RWPE2 (cell line): ENCODE measurements around the gene GPS1.

Source experiments
- ATAC-seq: fragments of 200-7000 bp; cut with Tn5 transposase; 3 replicates; pipeline ENCODE4 v1.9.1; 2021; ENCODE audit warnings: low read depth
- DNase-seq: peaks from one replicate; pipeline ENCODE4 v3.0.0-alpha.2; 2020; ENCODE audit warnings: low spot score
- H3K27ac ChIP-seq: fragments of 450-650 bp; 2 replicates; pipeline ENCODE4 v1.5.1; 2017; ENCODE audit warnings: mild to moderate bottlenecking; ENCODE audit not compliant: poor library complexity, severe bottlenecking
- H3K27me3 ChIP-seq: fragments of 250-450 bp; sonication (Bioruptor Pico); 2 replicates; pipeline ENCODE4 v1.5.1; 2021; ENCODE audit warnings: mild to moderate bottlenecking, moderate library complexity; ENCODE audit not compliant: insufficient read depth, poor library complexity, severe bottlenecking
- H3K36me3 ChIP-seq: fragments of 250-450 bp; sonication (Bioruptor Pico); 2 replicates; pipeline ENCODE4 v1.5.1; 2020; ENCODE audit warnings: low read depth, mild to moderate bottlenecking, moderate library complexity
- H3K4me1 ChIP-seq: fragments of 250-450 bp; sonication (Bioruptor Pico); 2 replicates; pipeline ENCODE4 v1.5.1; 2021; ENCODE audit warnings: mild to moderate bottlenecking, moderate library complexity; ENCODE audit not compliant: insufficient read depth, poor library complexity, severe bottlenecking
- H3K4me3 ChIP-seq: fragments of 250-450 bp; sonication (Bioruptor Pico); 2 replicates; pipeline ENCODE4 v1.5.1; 2021; ENCODE audit warnings: mild to moderate bottlenecking, moderate library complexity; ENCODE audit not compliant: severe bottlenecking
- H3K9me3 ChIP-seq: fragments of 250-450 bp; sonication (Bioruptor Pico); 2 replicates; pipeline ENCODE4 v1.5.1; 2021; ENCODE audit warnings: mild to moderate bottlenecking, moderate library complexity; ENCODE audit not compliant: severe bottlenecking
- CTCF ChIP-seq: fragments of 450-650 bp; IDR thresholded peaks from one replicate; pipeline ENCODE4 v1.5.1; 2017; ENCODE audit warnings: mild to moderate bottlenecking, moderate library complexity; ENCODE audit not compliant: poor library complexity, severe bottlenecking

The GPS1 gene

DNA sequence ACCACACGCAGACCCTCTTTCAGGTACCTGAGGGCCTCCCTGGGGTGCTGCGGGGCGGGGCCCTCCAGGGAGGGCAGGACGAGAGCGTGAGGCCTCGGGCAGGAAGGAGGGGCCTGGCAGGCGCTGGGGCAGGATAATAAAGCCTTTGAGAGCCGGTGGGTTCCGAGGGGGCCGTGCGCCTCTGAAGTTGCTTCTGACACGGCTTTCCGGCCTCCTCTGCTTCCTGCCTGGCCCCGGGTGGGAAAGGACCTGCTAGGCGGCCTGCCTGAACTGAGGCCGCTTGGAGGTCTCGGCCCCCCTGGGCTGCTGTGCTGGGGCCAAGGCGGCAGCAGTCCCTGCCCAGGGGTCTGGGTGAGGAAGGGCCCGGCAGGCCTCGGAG lies 39.4 kb upstream of the GPS1 start:
- Histone ChIP-seq H3K27ac (no peak overlapping the region), H3K4me1 (no peaks in the 10 kb centered on the region)
- no peak for ATAC-seq

DNA sequence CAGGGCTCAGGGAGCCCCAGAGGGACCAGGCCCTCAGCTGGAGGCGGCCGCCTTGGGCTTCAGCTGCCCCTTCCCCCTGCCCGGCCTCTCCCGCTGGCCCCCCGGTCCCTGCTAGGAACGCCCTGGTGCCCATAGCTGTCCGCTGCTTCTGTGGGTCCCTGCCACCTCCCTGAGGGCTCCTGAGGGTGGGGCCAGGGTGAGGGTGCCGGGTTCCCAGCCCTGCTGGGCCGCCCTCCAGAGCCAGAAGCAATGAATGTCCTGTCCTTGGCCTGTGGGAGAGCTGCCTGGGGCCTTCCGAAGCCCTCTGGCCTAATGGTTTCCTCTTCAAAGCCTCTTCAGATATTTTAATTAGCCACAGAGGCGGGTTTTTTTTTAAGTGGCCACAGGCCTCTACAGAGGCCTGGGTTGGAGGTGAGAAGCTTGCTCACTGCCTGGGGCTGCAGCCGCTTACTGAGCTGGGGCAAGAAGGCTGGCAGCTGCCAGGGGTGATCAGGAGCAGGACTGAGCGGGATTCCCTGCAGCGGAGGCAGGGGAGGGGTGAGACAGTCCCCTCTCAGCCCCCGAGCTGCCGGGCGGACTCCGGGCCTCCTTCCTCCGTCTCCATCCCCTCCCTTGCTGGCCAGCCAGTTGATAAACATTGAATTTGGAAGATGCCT lies 38.9 kb upstream of the GPS1 start:
- no peak for ATAC-seq
- no peaks in the 10 kb centered on the region for H3K27me3 ChIP-seq
- H3K27ac ChIP-seq, result no peak overlapping the region
- H3K36me3 ChIP-seq, result no peaks in the 10 kb centered on the region
- no peaks in the 10 kb centered on the region for H3K9me3 ChIP-seq
- no peak for DNase-seq
- no peak overlapping the region for H3K4me3 ChIP-seq
- H3K4me1 ChIP-seq, result no peaks in the 10 kb centered on the region
- TF ChIP-seq CTCF, result no peak

More for the DNA sequence above, 39.4 kb upstream of the GPS1 start:
- TF ChIP-seq CTCF, result no peak
- no peak for DNase-seq
- Histone ChIP-seq H3K9me3 (no peaks in the 10 kb centered on the region), H3K36me3 (no peaks in the 10 kb centered on the region), H3K27me3 (no peaks in the 10 kb centered on the region), H3K4me3 (no peak overlapping the region)

- H3K36me3 ChIP-seq, result 0 out of 2 replicates have a peak, but pooled peaks cover under 1% of the 10 kb centered on the region
- no peaks in the 10 kb centered on the region for H3K4me1 ChIP-seq
- no peaks in the 10 kb centered on the region for H3K27me3 ChIP-seq
- no peak overlapping the region for H3K4me3 ChIP-seq
- no peak overlapping the region for H3K27ac ChIP-seq
- DNase-seq, result no peak
- no peaks in the 10 kb centered on the region for H3K9me3 ChIP-seq
- TF ChIP-seq CTCF, result no peak
- no peak for ATAC-seq
Measured at GRCh38 chr17:82013341-82013740, 38.4 kb upstream of the GPS1 start.

DNA sequence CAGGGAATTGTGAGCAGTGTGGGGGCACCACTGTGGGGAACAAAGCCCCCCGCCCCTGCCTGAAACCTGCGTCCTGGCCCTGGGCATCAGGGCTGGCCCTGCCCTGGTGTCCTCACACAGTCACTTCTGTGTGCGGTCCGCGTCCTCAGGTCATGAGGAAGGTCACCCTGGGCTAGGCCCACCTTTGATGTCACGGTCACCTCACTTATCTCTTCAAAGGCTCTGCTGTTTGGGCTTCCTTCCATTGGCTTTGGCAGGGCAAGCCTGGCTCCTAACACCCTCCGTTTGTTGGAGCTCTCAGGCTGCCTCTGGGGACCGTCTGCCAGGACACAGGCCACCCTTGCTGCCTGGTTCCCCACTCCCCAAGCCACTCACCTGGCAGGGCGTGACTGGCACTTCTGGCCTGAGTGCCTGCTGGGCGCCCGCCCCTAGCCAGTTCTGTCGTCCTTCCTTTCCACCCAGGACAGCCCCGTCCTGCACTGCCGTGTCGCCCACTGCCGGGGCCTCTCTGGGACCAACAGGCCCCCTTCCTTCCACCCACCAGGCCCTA lies 37.9 kb upstream of the GPS1 start:
- H3K9me3 ChIP-seq, result no peaks in the 10 kb centered on the region
- TF ChIP-seq CTCF, result no peak
- no peaks in the 10 kb centered on the region for H3K4me1 ChIP-seq
- no peak for ATAC-seq
- 0 out of 2 replicates have a peak, but pooled peaks cover 6% of the 10 kb centered on the region for H3K36me3 ChIP-seq
- no peak overlapping the region for H3K4me3 ChIP-seq
- no peak for DNase-seq
- H3K27me3 ChIP-seq, result no peaks in the 10 kb centered on the region
- H3K27ac ChIP-seq, result no peak overlapping the region

- DNase-seq (no peak), ATAC-seq (peak; percentile 40)
- no peak overlapping the region for H3K27ac ChIP-seq
- H3K4me1 ChIP-seq, result no peaks in the 10 kb centered on the region
- H3K9me3 ChIP-seq, result no peaks in the 10 kb centered on the region
- H3K4me3 ChIP-seq, result no peak overlapping the region
- no peaks in the 10 kb centered on the region for H3K27me3 ChIP-seq
- TF ChIP-seq CTCF, result peak; percentile 11
- H3K36me3 ChIP-seq, result 0 out of 2 replicates have a peak, but pooled peaks cover 9% of the 10 kb centered on the region
Measured at GRCh38 chr17:82014432-82014831, 37.3 kb upstream of the GPS1 start.
